IPS DF 4.7 (cell line): ENCODE measurements around the gene PDLIM4.

ENCODE experiments used
- DNase-seq: peaks from one replicate; pipeline ENCODE4 v3.0.0-alpha.2; 2013; ENCODE audit warnings: low spot score; ENCODE audit errors: extremely low read depth

PDLIM4 gene

GRCh38 chr5:132305420-132305819 is 47.9 kb downstream of the PDLIM4 start:
- no peak for DNase-seq

GRCh38 chr5:132308701-132309100 is 51.2 kb downstream of the PDLIM4 start:
- no peak for DNase-seq

- no peak for DNase-seq
Measured at GRCh38 chr5:132309679-132310078, 52.2 kb downstream of the PDLIM4 start.

- DNase-seq = no peak
Measured at GRCh38 chr5:132310141-132310834, 52.8 kb downstream of the PDLIM4 start.

GRCh38 chr5:132313366-132313765 is 55.9 kb downstream of the PDLIM4 start:
- no peak for DNase-seq

- DNase-seq = no peak
Measured at GRCh38 chr5:132313961-132314432, 56.5 kb downstream of the PDLIM4 start.

- DNase-seq = no peak
Measured at GRCh38 chr5:132315529-132316067, 58.1 kb downstream of the PDLIM4 start.

GRCh38 chr5:132319975-132320374 is 62.5 kb downstream of the PDLIM4 start:
- DNase-seq = no peak

GRCh38 chr5:132321109-132321721 is 63.7 kb downstream of the PDLIM4 start:
- DNase-seq = no peak

- DNase-seq = peak; percentile 16
Measured at GRCh38 chr5:132322266-132322665, 64.8 kb downstream of the PDLIM4 start.
